ENCODE data around the gene NT5DC1. TPM values are rescaled to one million over a fixed set of nuclear protein-coding genes. Genes with fewer than 3 reads are reported as not detected.
A peak's percentile ranks its signal among the peaks of the same experiment; 100 is the strongest.

Gene NT5DC1
- total RNA-seq, 1 experiment from 2014 or later = 37.7 TPM

GRCh38 chr6:116208056-116208785, 107.6 kb downstream of the NT5DC1 start:
- peak; percentile 7 for DNase-seq (ENCODE audit: low read depth, low spot score)
- in situ Hi-C loops (cut with HindIII; ENCODE audit: low pct_unique_long_range_greater_than_20kb, low sequenced_read_pairs) = no loop called here

GRCh38 chr6:116210316-116210715, 109.7 kb downstream of the NT5DC1 start:
- in situ Hi-C loops (cut with HindIII; ENCODE audit: low pct_unique_long_range_greater_than_20kb, low sequenced_read_pairs) = no loop called here
- no peak for DNase-seq (ENCODE audit: low read depth, low spot score)

- peak; percentile 5 for DNase-seq (ENCODE audit: low read depth, low spot score)
- in situ Hi-C loops (cut with HindIII; ENCODE audit: low pct_unique_long_range_greater_than_20kb, low sequenced_read_pairs) = no loop called here
These were observed 110.2 kb downstream of the NT5DC1 start for GRCh38 chr6:116210750-116211425.

GRCh38 chr6:116214681-116215080, 114.0 kb downstream of the NT5DC1 start:
- DNase-seq (ENCODE audit: low read depth, low spot score) = no peak

GRCh38 chr6:116215414-116215813, 114.8 kb downstream of the NT5DC1 start:
- DNase-seq (ENCODE audit: low read depth, low spot score) = no peak
- in situ Hi-C loops (cut with HindIII; ENCODE audit: low pct_unique_long_range_greater_than_20kb, low sequenced_read_pairs) = no loop called here

More at GRCh38 chr6:116214681-116215080, 114.0 kb downstream of the NT5DC1 start:
- in situ Hi-C loops (cut with HindIII; ENCODE audit: low pct_unique_long_range_greater_than_20kb, low sequenced_read_pairs) = no loop called here

- in situ Hi-C loops (cut with HindIII; ENCODE audit: low pct_unique_long_range_greater_than_20kb, low sequenced_read_pairs) = no loop called here
- peak; percentile 74 for DNase-seq (ENCODE audit: low read depth, low spot score)
These were observed 116.4 kb downstream of the NT5DC1 start for GRCh38 chr6:116217069-116217468.

GRCh38 chr6:116218172-116218633, 117.5 kb downstream of the NT5DC1 start:
- peak; percentile 18 for DNase-seq (ENCODE audit: low read depth, low spot score)
- in situ Hi-C loops (cut with HindIII; ENCODE audit: low pct_unique_long_range_greater_than_20kb, low sequenced_read_pairs) = no loop called here

- in situ Hi-C loops (cut with HindIII; ENCODE audit: low pct_unique_long_range_greater_than_20kb, low sequenced_read_pairs) = no loop called here
- no peak for DNase-seq (ENCODE audit: low read depth, low spot score)
These were observed 118.2 kb downstream of the NT5DC1 start for GRCh38 chr6:116218866-116219265.

- in situ Hi-C loops (cut with HindIII; ENCODE audit: low pct_unique_long_range_greater_than_20kb, low sequenced_read_pairs) = no loop called here
- DNase-seq (ENCODE audit: low read depth, low spot score) = no peak
These were observed 120.4 kb downstream of the NT5DC1 start for GRCh38 chr6:116221067-116221466.

- in situ Hi-C loops (cut with HindIII; ENCODE audit: low pct_unique_long_range_greater_than_20kb, low sequenced_read_pairs) = no loop called here
- no peak for DNase-seq (ENCODE audit: low read depth, low spot score)
These were observed 121.3 kb downstream of the NT5DC1 start for GRCh38 chr6:116221911-116222310.

- DNase-seq (ENCODE audit: low read depth, low spot score) = no peak
- in situ Hi-C loops (cut with HindIII; ENCODE audit: low pct_unique_long_range_greater_than_20kb, low sequenced_read_pairs) = no loop called here
These were observed 122.7 kb downstream of the NT5DC1 start for GRCh38 chr6:116223355-116223754.

- peak; percentile 93 for DNase-seq (ENCODE audit: low read depth, low spot score)
These were observed 128.7 kb downstream of the NT5DC1 start for GRCh38 chr6:116229287-116229913.

GRCh38 chr6:116234689-116235088, 134.0 kb downstream of the NT5DC1 start:
- in situ Hi-C loops (cut with HindIII; ENCODE audit: low pct_unique_long_range_greater_than_20kb, low sequenced_read_pairs) = no loop called here
- DNase-seq (ENCODE audit: low read depth, low spot score) = no peak

More at GRCh38 chr6:116229287-116229913, 128.7 kb downstream of the NT5DC1 start:
- in situ Hi-C loops (cut with HindIII; ENCODE audit: low pct_unique_long_range_greater_than_20kb, low sequenced_read_pairs) = no loop called here

- in situ Hi-C loops (cut with HindIII; ENCODE audit: low pct_unique_long_range_greater_than_20kb, low sequenced_read_pairs) = no loop called here
- DNase-seq (ENCODE audit: low read depth, low spot score) = no peak
These were observed 137.4 kb downstream of the NT5DC1 start for GRCh38 chr6:116238083-116238482.

GRCh38 chr6:116239256-116239655, 138.6 kb downstream of the NT5DC1 start:
- in situ Hi-C loops (cut with HindIII; ENCODE audit: low pct_unique_long_range_greater_than_20kb, low sequenced_read_pairs) = no loop called here
- DNase-seq (ENCODE audit: low read depth, low spot score) = no peak

- no peak for DNase-seq (ENCODE audit: low read depth, low spot score)
- in situ Hi-C loops (cut with HindIII; ENCODE audit: low pct_unique_long_range_greater_than_20kb, low sequenced_read_pairs) = no loop called here
These were observed 139.2 kb downstream of the NT5DC1 start for GRCh38 chr6:116239856-116240255.

GRCh38 chr6:116244284-116244683, 143.6 kb downstream of the NT5DC1 start:
- in situ Hi-C loops (cut with HindIII; ENCODE audit: low pct_unique_long_range_greater_than_20kb, low sequenced_read_pairs) = no loop called here
- DNase-seq (ENCODE audit: low read depth, low spot score) = no peak

- DNase-seq (ENCODE audit: low read depth, low spot score) = no peak
- in situ Hi-C loops (cut with HindIII; ENCODE audit: low pct_unique_long_range_greater_than_20kb, low sequenced_read_pairs) = no loop called here
These were observed 145.4 kb downstream of the NT5DC1 start for GRCh38 chr6:116246089-116246488.
